HG02642 (cell line): ENCODE data around the gene ANK3.

Experiments used
- ATAC-seq: cut with Tn5 transposase; IDR thresholded peaks from one replicate; pipeline ENCODE4 v1.9.1; 2021; ENCODE audit warnings: mild to moderate bottlenecking; ENCODE audit not compliant: unreplicated experiment, poor library complexity

ANK3 gene

GRCh38 chr10:60382946-60383681, 6.6 kb downstream of the ANK3 start:
- ATAC-seq = no peak

GRCh38 chr10:60380781-60381180, 8.9 kb downstream of the ANK3 start:
- no peak for ATAC-seq

GRCh38 chr10:60377955-60378354, 11.7 kb downstream of the ANK3 start:
- ATAC-seq = no peak

GRCh38 chr10:60377042-60377352, 12.7 kb downstream of the ANK3 start:
- no peak for ATAC-seq

- ATAC-seq = no peak
These were observed 13.2 kb downstream of the ANK3 start for GRCh38 chr10:60376221-60377041.

- no peak for ATAC-seq
These were observed 14.2 kb downstream of the ANK3 start for GRCh38 chr10:60375293-60376004.

- ATAC-seq = no peak
These were observed 14.8 kb downstream of the ANK3 start for GRCh38 chr10:60374836-60375235.

- ATAC-seq = no peak
These were observed 17.2 kb downstream of the ANK3 start for GRCh38 chr10:60372436-60372835.

GRCh38 chr10:60369547-60369930, 20.1 kb downstream of the ANK3 start:
- ATAC-seq = no peak

GRCh38 chr10:60368875-60369546, 20.7 kb downstream of the ANK3 start:
- ATAC-seq = no peak

- no peak for ATAC-seq
These were observed 21.8 kb downstream of the ANK3 start for GRCh38 chr10:60367901-60368300.

GRCh38 chr10:60367431-60367830, 22.2 kb downstream of the ANK3 start:
- no peak for ATAC-seq

- no peak for ATAC-seq
These were observed 22.7 kb downstream of the ANK3 start for GRCh38 chr10:60367024-60367423.

- ATAC-seq = no peak
These were observed 26.5 kb downstream of the ANK3 start for GRCh38 chr10:60363187-60363586.

- ATAC-seq = no peak
These were observed 27.2 kb downstream of the ANK3 start for GRCh38 chr10:60362461-60362860.

- no peak for ATAC-seq
These were observed 30.6 kb downstream of the ANK3 start for GRCh38 chr10:60359066-60359465.

- peak; percentile 95 for ATAC-seq
These were observed 31.4 kb downstream of the ANK3 start for GRCh38 chr10:60358282-60358681.

- ATAC-seq = no peak
These were observed 36.0 kb downstream of the ANK3 start for GRCh38 chr10:60353519-60354258.

GRCh38 chr10:60352105-60352504, 37.6 kb downstream of the ANK3 start:
- peak; percentile 64 for ATAC-seq
